ENCODE results near the gene ASAH2B. TPM values are rescaled to one million over a fixed set of nuclear protein-coding genes. Genes with fewer than 3 reads are reported as not detected.
"Not testable (repeated sequence)": the region's sequence is repeated elsewhere in the genome, so short reads cannot be mapped to it uniquely, and the experiment has no call there.

The ASAH2B gene
- total and polyA plus RNA-seq, 4 donors = 1.5 to 2.9 (median 2.3) TPM

DNA sequence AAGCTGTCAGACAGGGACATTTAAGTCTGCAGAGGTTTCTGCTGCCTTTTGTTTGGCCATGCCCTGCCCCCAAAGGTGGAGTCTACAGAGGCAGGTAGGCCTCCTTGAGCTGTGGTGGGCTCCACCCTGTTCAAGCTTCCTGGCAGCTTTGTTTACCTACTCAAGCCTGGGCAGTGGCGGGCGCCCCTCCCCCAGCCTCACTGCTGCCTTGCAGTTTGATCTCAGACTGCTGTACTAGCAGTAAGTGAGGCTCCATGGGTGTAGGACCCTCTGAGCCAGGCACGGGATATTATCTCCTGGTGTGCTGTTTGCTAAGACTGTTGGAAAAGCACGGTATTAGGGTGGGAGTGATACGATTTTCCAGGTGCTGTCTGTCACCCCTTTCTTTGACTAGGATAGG is 48.2 kb downstream of the ASAH2B start:
- WGBS, 2 donors = 48 to 64% methylated on average over 5 of the region's 5 CpGs
- H3K27me3 ChIP-seq (ENCODE audit: control insufficient read depth in 1 of 2, insufficient read depth in 2 of 2, low read length in 1 of 2); H3K4me3 ChIP-seq (ENCODE audit: low read length in 2 of 2); H3K27ac ChIP-seq (ENCODE audit: low read depth in 1 of 2, low read length in 2 of 2); intact Hi-C loops (cut with DNase I); DNase-seq; H3K36me3 ChIP-seq (ENCODE audit: control insufficient read depth in 1 of 2, insufficient read depth in 2 of 2, low read length in 1 of 2); H3K4me1 ChIP-seq (ENCODE audit: control insufficient read depth in 1 of 2, insufficient read depth in 2 of 2, low read length in 2 of 2); H3K9me3 ChIP-seq (ENCODE audit: control insufficient read depth, low read length); ATAC-seq (ENCODE audit: low FRiP score): not testable (repeated sequence)

DNA sequence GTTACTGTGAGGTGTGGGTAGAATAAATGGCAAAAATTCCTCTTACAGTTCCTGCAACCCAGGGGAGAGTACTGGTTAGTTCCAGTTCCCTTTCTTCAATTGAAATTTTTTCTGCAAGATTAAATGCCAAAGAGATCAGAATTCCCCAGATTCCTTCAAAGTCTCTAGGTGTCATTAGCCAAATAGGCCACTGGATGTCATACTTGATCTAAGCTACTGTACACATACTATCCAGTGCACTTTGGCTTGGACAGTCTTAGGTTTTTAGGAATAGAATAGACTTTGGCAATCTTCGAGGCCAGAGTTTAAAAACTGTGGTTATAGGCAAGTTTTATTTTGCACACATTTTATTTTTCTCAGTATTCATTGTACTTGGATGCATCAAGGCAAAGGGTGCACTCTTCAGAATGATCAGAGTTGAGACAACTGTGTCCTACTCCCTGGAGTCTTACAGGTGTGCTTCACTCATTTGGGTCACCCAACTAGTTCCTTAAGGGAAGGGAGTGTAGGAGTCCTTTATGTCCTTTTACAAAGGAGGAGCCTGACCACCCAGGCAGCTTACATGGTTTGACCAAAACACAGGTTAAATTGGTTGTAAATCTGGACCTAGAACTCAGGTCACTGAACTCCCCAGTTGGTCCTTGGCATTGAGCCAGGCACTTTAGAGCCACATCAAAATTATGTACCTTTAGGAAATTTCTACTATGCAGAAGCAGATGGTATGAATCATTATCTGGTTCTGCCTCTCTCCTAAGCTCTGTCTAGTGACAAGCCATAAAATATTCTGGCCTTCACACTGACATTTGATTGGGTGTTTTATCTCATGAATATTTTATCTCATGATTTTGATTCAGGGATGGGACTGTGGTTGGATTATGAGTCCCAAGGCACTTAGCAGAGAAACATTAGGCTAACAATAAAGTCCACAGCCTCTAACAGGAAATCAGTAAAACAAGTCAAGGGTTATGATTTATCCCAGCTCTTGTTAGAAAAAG is 49.5 kb downstream of the ASAH2B start:
- Histone ChIP-seq H3K4me1 (ENCODE audit: control insufficient read depth in 1 of 2, insufficient read depth in 2 of 2, low read length in 2 of 2) (no peaks in the 10 kb centered on the region), H3K36me3 (ENCODE audit: control insufficient read depth in 1 of 2, insufficient read depth in 2 of 2, low read length in 1 of 2) (no peaks in the 10 kb centered on the region), H3K27me3 (ENCODE audit: control insufficient read depth in 1 of 2, insufficient read depth in 2 of 2, low read length in 1 of 2) (no peaks in the 10 kb centered on the region), H3K27ac (ENCODE audit: low read depth in 1 of 2, low read length in 2 of 2) (no peak overlapping the region), H3K9me3 (ENCODE audit: control insufficient read depth, low read length) (no peaks in the 10 kb centered on the region), H3K4me3 (ENCODE audit: low read length in 2 of 2) (no peak overlapping the region)
- ATAC-seq (ENCODE audit: low FRiP score) (no peak), DNase-seq (no peak)
- WGBS, 2 donors = 45 to 48% methylated on average over 1 of the region's 1 CpG
- intact Hi-C loops (cut with DNase I) = no loop called here

DNA sequence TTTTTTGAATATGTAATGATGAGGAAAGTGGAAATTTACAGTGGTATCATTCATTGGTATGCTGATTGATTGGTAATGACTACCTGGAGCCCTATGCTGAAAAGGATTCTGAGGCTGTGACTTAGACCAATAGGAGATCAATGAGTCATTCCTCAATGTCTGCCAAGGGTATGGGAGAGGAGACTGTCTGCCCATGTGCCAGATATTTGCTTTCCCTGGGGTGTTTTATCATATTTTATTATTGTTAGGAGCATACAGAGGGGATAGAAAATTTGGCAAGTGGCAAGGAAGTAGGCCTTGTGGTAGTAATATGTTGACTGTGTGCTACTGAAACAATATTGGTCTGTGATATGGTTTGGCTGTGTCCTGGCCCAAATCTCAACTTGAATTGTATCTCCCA is 54.8 kb downstream of the ASAH2B start:
- intact Hi-C loops (cut with DNase I) = no loop called here
- H3K27ac ChIP-seq (ENCODE audit: low read depth in 1 of 2, low read length in 2 of 2) = no peak overlapping the region
- no peak for DNase-seq
- no peaks in the 10 kb centered on the region for H3K27me3 ChIP-seq (ENCODE audit: control insufficient read depth in 1 of 2, insufficient read depth in 2 of 2, low read length in 1 of 2)
- no peak for ATAC-seq (ENCODE audit: low FRiP score)
- H3K4me3 ChIP-seq (ENCODE audit: low read length in 2 of 2) = no peak overlapping the region
- H3K9me3 ChIP-seq (ENCODE audit: control insufficient read depth, low read length) = no peaks in the 10 kb centered on the region
- no peaks in the 10 kb centered on the region for H3K4me1 ChIP-seq (ENCODE audit: control insufficient read depth in 1 of 2, insufficient read depth in 2 of 2, low read length in 2 of 2)
- H3K36me3 ChIP-seq (ENCODE audit: control insufficient read depth in 1 of 2, insufficient read depth in 2 of 2, low read length in 1 of 2) = no peaks in the 10 kb centered on the region

DNA sequence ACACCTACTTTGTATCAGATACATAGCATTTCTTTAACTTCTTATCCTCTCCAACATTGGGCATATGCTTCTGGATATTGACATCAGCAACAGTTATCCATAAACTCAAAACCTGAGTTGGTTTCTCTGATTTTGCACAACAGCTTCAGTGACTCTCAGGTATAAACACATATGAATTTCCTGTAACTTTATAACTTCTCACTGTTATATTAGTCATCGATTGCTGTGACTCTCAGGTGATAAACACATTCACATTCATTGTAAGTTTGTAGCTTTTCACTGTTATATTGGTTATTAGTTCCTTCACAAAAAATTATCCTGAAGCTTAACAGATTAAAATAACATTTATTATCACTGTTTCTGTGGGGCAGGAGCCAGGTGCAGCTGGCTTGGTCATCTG is 57.0 kb downstream of the ASAH2B start:
- WGBS, 2 donors = 86 to 88% methylated on average over 1 of the region's 1 CpG
- intact Hi-C loops (cut with DNase I) = no loop called here
- Histone ChIP-seq H3K9me3 (ENCODE audit: control insufficient read depth, low read length) (no peaks in the 10 kb centered on the region), H3K4me3 (ENCODE audit: low read length in 2 of 2) (no peak overlapping the region), H3K4me1 (ENCODE audit: control insufficient read depth in 1 of 2, insufficient read depth in 2 of 2, low read length in 2 of 2) (no peaks in the 10 kb centered on the region), H3K36me3 (ENCODE audit: control insufficient read depth in 1 of 2, insufficient read depth in 2 of 2, low read length in 1 of 2) (no peaks in the 10 kb centered on the region), H3K27me3 (ENCODE audit: control insufficient read depth in 1 of 2, insufficient read depth in 2 of 2, low read length in 1 of 2) (no peaks in the 10 kb centered on the region), H3K27ac (ENCODE audit: low read depth in 1 of 2, low read length in 2 of 2) (no peak overlapping the region)
- no peak for DNase-seq
- no peak for ATAC-seq (ENCODE audit: low FRiP score)

DNA sequence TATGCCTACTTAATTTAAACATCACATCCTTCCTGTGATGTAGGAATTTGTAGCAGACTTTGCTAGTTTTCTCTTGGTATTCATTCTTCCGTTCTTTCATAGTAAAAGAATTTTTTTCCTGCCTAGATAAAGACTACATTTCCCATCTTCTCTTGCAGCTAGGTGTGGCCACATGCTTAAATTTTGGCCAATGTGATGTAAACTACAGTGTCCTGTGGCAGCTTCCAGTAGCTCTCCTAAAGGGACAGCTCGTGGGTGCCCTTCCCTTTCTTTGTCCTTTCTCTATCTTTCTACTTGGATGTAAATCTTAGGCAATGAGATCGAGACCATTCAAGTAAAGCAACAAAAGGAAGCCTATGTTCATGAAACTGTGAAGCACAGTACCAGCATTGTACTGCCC is 58.6 kb downstream of the ASAH2B start:
- Histone ChIP-seq H3K4me3 (ENCODE audit: low read length in 2 of 2) (no peak overlapping the region), H3K4me1 (ENCODE audit: control insufficient read depth in 1 of 2, insufficient read depth in 2 of 2, low read length in 2 of 2) (no peaks in the 10 kb centered on the region), H3K27me3 (ENCODE audit: control insufficient read depth in 1 of 2, insufficient read depth in 2 of 2, low read length in 1 of 2) (no peaks in the 10 kb centered on the region), H3K9me3 (ENCODE audit: control insufficient read depth, low read length) (no peaks in the 10 kb centered on the region), H3K27ac (ENCODE audit: low read depth in 1 of 2, low read length in 2 of 2) (no peak overlapping the region), H3K36me3 (ENCODE audit: control insufficient read depth in 1 of 2, insufficient read depth in 2 of 2, low read length in 1 of 2) (no peaks in the 10 kb centered on the region)
- intact Hi-C loops (cut with DNase I) = no loop called here
- 65 to 69% methylated on average over 3 of the region's 3 CpGs for WGBS, 2 donors
- ATAC-seq (ENCODE audit: low FRiP score) (no peak), DNase-seq (no peak)

DNA sequence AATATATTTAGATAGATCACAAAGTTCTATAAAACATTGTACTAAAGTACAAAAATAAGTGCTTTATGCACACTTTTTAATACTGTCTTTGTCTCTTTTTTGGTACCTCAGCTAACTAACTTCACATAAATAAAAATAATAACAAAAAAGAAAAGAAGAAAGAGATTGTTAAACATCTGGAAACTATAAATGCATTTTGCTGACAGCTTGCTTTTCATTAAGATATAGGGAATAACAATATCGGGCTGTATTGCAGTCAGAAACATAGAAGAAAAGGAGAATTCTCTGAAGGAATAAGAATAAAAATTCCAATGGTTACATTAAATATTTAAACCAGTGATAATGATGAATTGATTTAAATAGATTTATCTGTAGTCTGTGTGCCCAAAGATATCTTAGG is 59.9 kb downstream of the ASAH2B start:
- no peaks in the 10 kb centered on the region for H3K9me3 ChIP-seq (ENCODE audit: control insufficient read depth, low read length)
- DNase-seq (no peak), ATAC-seq (ENCODE audit: low FRiP score) (no peak)
- no peaks in the 10 kb centered on the region for H3K36me3 ChIP-seq (ENCODE audit: control insufficient read depth in 1 of 2, insufficient read depth in 2 of 2, low read length in 1 of 2)
- WGBS, 2 donors = 60 to 75% methylated on average over 1 of the region's 1 CpG
- H3K27me3 ChIP-seq (ENCODE audit: control insufficient read depth in 1 of 2, insufficient read depth in 2 of 2, low read length in 1 of 2) = no peaks in the 10 kb centered on the region
- no peak overlapping the region for H3K4me3 ChIP-seq (ENCODE audit: low read length in 2 of 2)
- no peak overlapping the region for H3K27ac ChIP-seq (ENCODE audit: low read depth in 1 of 2, low read length in 2 of 2)
- no peaks in the 10 kb centered on the region for H3K4me1 ChIP-seq (ENCODE audit: control insufficient read depth in 1 of 2, insufficient read depth in 2 of 2, low read length in 2 of 2)
- intact Hi-C loops (cut with DNase I) = no loop called here

DNA sequence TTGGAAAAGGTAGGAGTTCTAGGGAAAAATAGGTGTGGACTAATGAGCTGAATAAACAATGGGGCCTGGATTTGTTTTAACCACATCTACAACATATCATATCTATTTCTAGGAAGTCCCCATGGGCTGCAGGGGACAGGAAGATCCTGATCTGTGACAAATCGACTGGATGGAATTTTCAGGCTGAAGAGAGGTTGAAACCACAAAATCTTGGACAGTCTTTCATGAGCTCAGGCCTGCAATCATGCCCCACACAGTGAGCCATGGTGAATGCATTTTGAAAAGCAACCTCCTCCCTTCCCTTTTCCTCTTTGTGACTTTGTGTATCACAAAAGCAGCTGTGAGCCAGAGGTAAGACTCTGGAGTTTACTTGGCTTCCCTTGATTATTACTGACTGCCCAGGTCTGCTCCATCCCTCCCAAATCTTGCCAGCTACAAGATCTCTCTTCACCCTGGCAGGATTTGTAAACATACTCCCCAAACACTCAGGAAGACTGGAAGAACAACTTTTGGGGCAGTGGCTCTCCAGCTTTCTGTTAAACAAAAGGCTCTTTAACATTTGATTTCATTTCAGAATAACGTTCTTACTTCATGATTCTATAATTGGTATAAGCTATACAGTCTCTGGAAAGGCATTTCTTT is 66.4 kb downstream of the ASAH2B start:
- intact Hi-C loops (cut with DNase I) = no loop called here
- no peak overlapping the region for H3K4me3 ChIP-seq (ENCODE audit: low read length in 2 of 2)
- no peaks in the 10 kb centered on the region for H3K4me1 ChIP-seq (ENCODE audit: control insufficient read depth in 1 of 2, insufficient read depth in 2 of 2, low read length in 2 of 2)
- whole genome bisulfite sequencing, 2 donors = 49 to 55% methylated on average over 2 of the region's 2 CpGs
- H3K9me3 ChIP-seq (ENCODE audit: control insufficient read depth, low read length) = no peaks in the 10 kb centered on the region
- H3K27me3 ChIP-seq (ENCODE audit: control insufficient read depth in 1 of 2, insufficient read depth in 2 of 2, low read length in 1 of 2) = no peaks in the 10 kb centered on the region
- H3K27ac ChIP-seq (ENCODE audit: low read depth in 1 of 2, low read length in 2 of 2) = no peak overlapping the region
- ATAC-seq (ENCODE audit: low FRiP score) (no peak), DNase-seq (no peak)
- no peaks in the 10 kb centered on the region for H3K36me3 ChIP-seq (ENCODE audit: control insufficient read depth in 1 of 2, insufficient read depth in 2 of 2, low read length in 1 of 2)

DNA sequence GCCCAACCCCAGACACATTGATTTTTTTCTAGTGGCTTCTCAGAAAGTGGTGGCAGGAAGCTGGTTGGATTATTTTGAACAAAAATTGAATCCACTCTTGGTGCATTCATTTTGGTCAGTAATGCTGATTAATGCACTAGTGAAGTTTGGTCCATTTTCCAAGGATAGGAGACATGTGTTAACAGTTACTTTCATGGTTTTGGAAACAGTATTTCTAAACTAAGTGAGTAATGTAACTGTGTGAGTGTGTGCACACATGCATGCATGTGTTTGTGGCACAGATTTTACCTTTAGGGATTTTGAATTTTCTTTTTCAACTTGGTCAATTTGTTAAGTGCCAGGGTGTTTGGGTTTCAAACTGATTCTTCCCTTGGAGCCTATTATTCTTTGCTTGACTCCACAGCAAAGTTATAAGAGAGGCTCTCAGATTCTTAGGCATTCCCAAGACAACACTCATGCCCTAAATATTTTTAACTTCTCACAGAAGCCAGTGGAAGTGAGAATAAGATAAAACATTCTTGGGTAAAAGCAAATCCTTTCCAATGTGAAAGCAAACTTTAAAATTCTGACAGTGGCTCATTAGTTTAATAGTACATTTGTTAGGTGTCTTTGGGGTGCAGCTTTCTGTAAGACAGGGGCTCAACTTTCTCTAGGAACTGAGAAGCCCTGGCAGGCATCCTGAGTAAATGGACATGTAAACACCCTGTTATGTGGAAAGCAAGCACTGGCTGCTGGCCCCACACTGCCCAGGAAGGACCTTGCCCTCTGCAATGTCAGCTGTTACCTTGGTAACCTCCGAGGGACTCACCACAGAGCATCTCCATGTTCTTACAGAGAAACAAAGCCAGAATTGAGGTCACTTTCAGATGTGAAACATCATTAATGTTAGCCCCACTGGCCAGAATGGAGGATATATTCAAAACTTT is 68.4 kb downstream of the ASAH2B start:
- intact Hi-C loops (cut with DNase I) = no loop called here
- no peaks in the 10 kb centered on the region for H3K36me3 ChIP-seq (ENCODE audit: control insufficient read depth in 1 of 2, insufficient read depth in 2 of 2, low read length in 1 of 2)
- 13 to 24% methylated on average over 1 of the region's 1 CpG for WGBS, 2 donors
- H3K9me3 ChIP-seq (ENCODE audit: control insufficient read depth, low read length) = no peaks in the 10 kb centered on the region
- no peak overlapping the region for H3K4me3 ChIP-seq (ENCODE audit: low read length in 2 of 2)
- ATAC-seq (ENCODE audit: low FRiP score) (no peak), DNase-seq (no peak)
- no peak overlapping the region for H3K27ac ChIP-seq (ENCODE audit: low read depth in 1 of 2, low read length in 2 of 2)
- H3K4me1 ChIP-seq (ENCODE audit: control insufficient read depth in 1 of 2, insufficient read depth in 2 of 2, low read length in 2 of 2) = no peaks in the 10 kb centered on the region
- H3K27me3 ChIP-seq (ENCODE audit: control insufficient read depth in 1 of 2, insufficient read depth in 2 of 2, low read length in 1 of 2) = no peaks in the 10 kb centered on the region

Measured in aorta (tissue), 5 donors.